NCI-H460 (cell line): ENCODE results near the gene VEGFA. TPM values are rescaled to one million over a fixed set of nuclear protein-coding genes. Genes with fewer than 3 reads are reported as not detected.

Experiments used
- DNase-seq: peaks from one replicate; pipeline ENCODE4 v3.0.0-alpha.2; 2016; ENCODE audit warnings: low read depth; ENCODE audit errors: extremely low read depth
- total RNA-seq: library from RNA; depleted of rRNA; stranded (reverse); fragments of >200 nt; shearing (Covaris generic); gene quantifications from 2 replicates; pipeline ENCODE4 v1.2.3, GENCODE V29; 2014

The VEGFA gene
- total RNA-seq, 1 experiment from 2014 or later = 85.5 TPM

DNA sequence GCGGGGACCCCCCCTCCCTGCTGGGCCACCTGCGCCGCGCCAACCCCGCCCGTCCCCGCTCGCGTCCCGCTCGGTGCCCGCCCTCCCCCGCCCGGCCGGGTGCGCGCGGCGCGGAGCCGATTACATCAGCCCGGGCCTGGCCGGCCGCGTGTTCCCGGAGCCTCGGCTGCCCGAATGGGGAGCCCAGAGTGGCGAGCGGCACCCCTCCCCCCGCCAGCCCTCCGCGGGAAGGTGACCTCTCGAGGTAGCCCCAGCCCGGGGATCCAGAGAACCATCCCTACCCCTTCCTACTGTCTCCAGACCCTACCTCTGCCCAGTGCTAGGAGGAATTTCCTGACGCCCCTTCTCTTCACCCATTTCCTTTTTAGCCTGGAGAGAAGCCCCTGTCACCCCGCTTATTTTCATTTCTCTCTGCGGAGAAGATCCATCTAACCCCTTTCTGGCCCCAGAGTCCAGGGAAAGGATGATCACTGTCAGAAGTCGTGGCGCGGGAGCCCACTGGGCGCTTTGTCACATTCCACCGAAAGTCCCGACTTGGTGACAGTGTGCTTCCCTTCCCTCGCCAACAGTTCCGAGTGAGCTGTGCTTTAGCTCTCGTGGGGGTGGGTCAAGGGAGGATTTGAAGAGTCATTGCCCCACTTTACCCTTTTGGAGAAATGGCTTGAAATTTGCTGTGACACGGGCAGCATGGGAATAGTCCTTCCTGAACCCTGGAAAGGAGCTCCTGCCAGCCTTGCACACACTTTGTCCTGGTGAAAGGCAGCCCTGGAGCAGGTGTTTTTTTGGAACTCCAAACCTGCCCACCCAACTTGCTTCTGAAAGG is 2.1 kb downstream of the VEGFA start:
- DNase-seq = peak; percentile 50

DNA sequence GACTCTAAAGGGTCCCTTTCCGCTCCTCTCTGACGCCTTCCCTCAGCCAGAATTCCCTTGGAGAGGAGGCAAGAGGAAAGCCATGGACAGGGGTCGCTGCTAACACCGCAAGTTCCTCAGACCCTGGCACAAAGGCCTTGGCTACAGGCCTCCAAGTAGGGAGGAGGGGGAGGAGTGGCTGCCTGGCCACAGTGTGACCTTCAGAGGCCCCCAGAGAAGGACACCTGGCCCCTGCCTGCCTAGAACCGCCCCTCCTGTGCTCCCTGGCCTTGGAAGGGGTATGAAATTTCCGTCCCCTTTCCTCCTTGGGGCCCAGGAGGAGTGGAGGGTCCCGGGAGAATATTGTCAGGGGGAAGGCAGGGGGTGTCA is 2.7 kb downstream of the VEGFA start:
- no peak for DNase-seq

- peak; percentile 53 for DNase-seq
These were observed 3.3 kb downstream of the VEGFA start for GRCh38 chr6:43773050-43773979.

DNA sequence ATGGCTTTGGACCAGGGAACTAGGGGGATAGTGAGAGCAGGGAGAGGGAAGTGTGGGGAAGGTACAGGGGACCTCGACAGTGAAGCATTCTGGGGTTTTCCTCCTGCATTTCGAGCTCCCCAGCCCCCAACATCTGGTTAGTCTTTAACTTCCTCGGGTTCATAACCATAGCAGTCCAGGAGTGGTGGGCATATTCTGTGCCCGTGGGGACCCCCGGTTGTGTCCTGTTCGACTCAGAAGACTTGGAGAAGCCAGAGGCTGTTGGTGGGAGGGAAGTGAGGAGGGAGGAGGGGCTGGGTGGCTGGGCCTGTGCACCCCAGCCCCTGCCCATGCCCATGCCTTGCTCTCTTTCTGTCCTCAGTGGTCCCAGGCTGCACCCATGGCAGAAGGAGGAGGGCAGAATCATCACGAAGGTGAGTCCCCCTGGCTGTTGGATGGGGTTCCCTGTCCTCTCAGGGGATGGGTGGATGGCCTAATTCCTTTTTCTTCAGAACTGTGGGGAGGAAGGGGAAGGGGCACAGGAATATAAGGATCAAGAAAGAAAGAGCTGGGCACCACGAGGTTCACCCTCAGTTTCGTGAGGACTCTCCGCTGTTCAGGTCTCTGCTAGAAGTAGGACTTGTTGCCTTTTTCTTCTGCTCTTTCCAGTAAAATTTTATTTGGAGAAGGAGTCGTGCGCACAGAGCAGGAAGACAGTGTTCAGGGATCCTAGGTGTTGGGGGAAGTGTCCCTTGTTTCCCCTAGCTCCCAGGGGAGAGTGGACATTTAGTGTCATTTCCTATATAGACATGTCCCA is 4.2 kb downstream of the VEGFA start:
- no peak for DNase-seq

- peak; percentile 37 for DNase-seq
These were observed 4.9 kb downstream of the VEGFA start for GRCh38 chr6:43774776-43775534.

- no peak for DNase-seq
These were observed 5.5 kb downstream of the VEGFA start for GRCh38 chr6:43775535-43775885.

DNA sequence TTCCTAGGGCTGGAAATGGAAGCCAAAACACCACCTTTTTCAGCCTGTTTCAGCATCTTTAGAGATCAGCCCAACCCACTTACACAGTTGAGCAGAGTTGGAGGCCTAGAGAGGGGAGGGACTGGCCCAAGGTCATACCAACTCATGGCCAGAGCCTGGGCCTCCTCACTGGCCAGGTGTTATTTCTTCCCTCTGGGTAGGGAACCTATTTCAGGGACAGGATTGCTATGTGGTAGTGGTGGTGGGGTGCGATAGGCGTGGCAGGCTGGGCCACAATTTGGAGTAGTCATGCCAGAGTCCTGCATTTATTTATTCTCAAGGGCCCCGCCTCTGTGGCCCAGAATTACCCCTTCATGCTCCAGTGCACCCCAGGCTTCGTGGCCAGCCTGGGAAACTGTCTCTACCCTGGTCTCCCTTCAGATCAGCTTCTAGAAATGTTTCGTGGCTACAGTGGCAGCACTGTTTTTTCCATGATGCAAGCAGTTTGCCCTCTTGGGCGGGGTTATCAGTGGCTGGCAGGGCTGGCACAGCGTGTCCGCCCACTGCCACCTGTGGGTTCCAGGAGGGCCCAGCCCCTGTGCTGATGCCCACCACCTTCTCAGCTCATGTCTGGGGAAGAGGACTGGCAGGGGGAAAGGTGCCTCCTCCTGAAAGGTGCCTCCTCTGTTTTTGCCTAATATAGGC is 6.2 kb downstream of the VEGFA start:
- DNase-seq = no peak

GRCh38 chr6:43776799-43777776 is 7.1 kb downstream of the VEGFA start:
- no peak for DNase-seq

GRCh38 chr6:43778131-43778855 is 8.3 kb downstream of the VEGFA start:
- DNase-seq = no peak

- DNase-seq = no peak
These were observed 9.2 kb downstream of the VEGFA start for GRCh38 chr6:43778976-43779851.

DNA sequence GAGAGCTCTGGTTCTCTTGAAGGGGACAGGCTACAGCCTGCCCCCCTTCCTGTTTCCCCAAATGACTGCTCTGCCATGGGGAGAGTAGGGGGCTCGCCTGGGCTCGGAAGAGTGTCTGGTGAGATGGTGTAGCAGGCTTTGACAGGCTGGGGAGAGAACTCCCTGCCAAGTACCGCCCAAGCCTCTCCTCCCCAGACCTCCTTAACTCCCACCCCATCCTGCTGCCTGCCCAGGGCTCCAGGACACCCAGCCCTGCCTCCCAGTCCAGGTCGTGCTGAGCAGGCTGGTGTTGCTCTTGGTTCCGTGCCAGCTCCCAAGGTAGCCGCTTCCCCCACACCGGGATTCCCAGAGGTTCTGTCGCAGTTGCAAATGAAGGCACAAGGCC is 9.8 kb downstream of the VEGFA start:
- no peak for DNase-seq

DNA sequence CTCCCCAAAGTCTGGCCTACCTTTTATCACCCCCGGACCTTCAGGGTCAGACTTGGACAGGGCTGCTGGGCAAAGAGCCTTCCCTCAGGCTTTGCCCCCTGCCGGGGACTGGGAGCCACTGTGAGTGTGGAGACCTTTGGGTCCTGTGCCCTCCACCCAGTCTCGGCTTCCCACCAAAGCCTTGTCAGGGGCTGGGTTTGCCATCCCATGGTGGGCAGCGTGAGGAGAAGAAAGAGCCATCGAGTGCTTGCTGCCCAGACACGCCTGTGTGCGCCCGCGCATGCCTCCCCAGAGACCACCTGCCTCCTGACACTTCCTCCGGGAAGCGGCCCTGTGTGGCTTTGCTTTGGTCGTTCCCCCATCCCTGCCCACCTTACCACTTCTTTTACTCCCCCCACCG is 10.3 kb downstream of the VEGFA start:
- DNase-seq = no peak

DNA sequence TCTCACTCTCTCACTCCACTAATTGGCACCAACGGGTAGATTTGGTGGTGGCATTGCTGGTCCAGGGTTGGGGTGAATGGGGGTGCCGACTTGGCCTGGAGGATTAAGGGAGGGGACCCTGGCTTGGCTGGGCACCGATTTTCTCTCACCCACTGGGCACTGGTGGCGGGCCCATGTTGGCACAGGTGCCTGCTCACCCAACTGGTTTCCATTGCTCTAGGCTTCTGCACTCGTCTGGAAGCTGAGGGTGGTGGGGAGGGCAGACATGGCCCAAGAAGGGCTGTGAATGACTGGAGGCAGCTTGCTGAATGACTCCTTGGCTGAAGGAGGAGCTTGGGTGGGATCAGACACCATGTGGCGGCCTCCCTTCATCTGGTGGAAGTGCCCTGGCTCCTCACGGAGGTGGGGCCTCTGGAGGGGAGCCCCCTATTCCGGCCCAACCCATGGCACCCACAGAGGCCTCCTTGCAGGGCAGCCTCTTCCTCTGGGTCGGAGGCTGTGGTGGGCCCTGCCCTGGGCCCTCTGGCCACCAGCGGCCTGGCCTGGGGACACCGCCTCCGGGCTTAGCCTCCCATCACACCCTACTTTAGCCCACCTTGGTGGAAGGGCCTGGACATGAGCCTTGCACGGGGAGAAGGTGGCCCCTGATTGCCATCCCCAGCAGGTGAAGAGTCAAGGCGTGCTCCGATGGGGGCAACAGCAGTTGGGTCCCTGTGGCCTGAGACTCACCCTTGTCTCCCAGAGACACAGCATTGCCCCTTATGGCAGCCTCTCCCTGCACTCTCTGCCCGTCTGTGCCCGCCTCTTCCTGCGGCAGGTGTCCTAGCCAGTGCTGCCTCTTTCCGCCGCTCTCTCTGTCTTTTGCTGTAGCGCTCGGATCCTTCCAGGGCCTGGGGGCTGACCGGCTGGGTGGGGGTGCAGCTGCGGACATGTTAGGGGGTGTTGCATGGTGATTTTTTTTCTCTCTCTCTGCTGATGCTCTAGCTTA is 11.2 kb downstream of the VEGFA start:
- no peak for DNase-seq

DNA sequence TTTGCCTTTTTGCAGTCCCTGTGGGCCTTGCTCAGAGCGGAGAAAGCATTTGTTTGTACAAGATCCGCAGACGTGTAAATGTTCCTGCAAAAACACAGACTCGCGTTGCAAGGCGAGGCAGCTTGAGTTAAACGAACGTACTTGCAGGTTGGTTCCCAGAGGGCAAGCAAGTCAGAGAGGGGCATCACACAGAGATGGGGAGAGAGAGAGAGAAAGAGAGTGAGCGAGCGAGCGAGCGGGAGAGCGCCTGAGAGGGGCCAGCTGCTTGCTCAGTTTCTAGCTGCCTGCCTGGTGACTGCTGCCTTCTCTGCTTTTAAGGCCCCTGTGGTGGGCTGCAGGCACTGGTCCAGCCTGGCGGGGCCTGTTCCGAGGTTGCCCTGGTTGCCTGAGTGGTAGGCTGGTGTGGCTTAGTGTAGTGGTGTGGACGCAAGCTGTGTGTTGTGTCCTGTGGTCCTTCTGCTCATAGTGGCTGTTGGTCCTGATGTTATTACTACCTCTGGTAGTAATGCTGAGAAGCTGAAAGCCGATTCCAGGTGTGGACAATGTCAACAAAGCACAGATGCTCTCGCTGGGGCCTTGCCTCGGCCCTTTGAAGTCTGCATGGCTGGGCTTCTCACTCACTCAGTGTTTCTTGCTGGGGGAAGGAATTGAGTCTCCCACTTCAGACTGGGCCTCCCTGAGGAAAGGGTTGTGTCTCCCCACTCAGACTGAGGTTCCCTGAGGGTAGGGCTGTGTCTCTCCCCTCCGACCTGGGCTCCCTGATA is 12.1 kb downstream of the VEGFA start:
- DNase-seq = no peak
